ENCODE data around the gene MTA1.

Gene MTA1

GRCh38 chr14:105419195-105420091 is at the start of gene MTA1:
Gene MTA1, plus strand, starts transcription at chr14:105419827. Its CDS starts 209 bp downstream, at chr14:105420036.
- peak in 4 of 56 donors; percentile 24 to 52 (median 31) for DNase-seq

GRCh38 chr14:105374389-105374788 is 45.2 kb upstream of the MTA1 start:
- DNase-seq: no peak

GRCh38 chr14:105375635-105376057 is 44.0 kb upstream of the MTA1 start:
- no peak for DNase-seq

- no peak for DNase-seq
These were observed 42.8 kb upstream of the MTA1 start for GRCh38 chr14:105376521-105377440.

GRCh38 chr14:105377555-105378182 is 42.0 kb upstream of the MTA1 start:
- no peak for DNase-seq

GRCh38 chr14:105378199-105378598 is 41.4 kb upstream of the MTA1 start:
- no peak for DNase-seq

GRCh38 chr14:105378873-105379685 is 40.5 kb upstream of the MTA1 start:
- DNase-seq: no peak

GRCh38 chr14:105379946-105380345 is 39.7 kb upstream of the MTA1 start:
- no peak for DNase-seq

- no peak for DNase-seq
These were observed 38.9 kb upstream of the MTA1 start for GRCh38 chr14:105380756-105381155.

GRCh38 chr14:105381446-105382342 is 37.9 kb upstream of the MTA1 start:
- no peak for DNase-seq

- no peak for DNase-seq
These were observed 37.1 kb upstream of the MTA1 start for GRCh38 chr14:105382343-105383082.

GRCh38 chr14:105383083-105383730 is 36.4 kb upstream of the MTA1 start:
- no peak for DNase-seq

- no peak for DNase-seq
These were observed 35.5 kb upstream of the MTA1 start for GRCh38 chr14:105384041-105384557.

GRCh38 chr14:105384605-105385321 is 34.9 kb upstream of the MTA1 start:
- DNase-seq: no peak

- no peak for DNase-seq
These were observed 34.3 kb upstream of the MTA1 start for GRCh38 chr14:105385322-105385637.

- peak in 1 of 56 donors; percentile 16 for DNase-seq
These were observed 33.8 kb upstream of the MTA1 start for GRCh38 chr14:105385698-105386365.

Measured in nucleus accumbens (tissue), 56 donors.